GM12891 (cell line): ENCODE data around the gene SLC22A23.

Experiments used
- POLR2A ChIP-seq: IDR thresholded peaks from 2 replicates; pipeline ENCODE4 v1.6.1; 2011; ENCODE audit warnings: low read depth, low read length, control low read depth
- POLR2AphosphoS5 ChIP-seq: IDR thresholded peaks from 2 replicates; pipeline ENCODE4 v1.6.1; 2011; ENCODE audit warnings: low read depth, low read length, control low read depth
- SPI1 ChIP-seq: IDR thresholded peaks from 2 replicates; pipeline ENCODE4 v1.6.1; 2011; ENCODE audit warnings: low read depth, low read length, control low read depth
- TAF1 ChIP-seq: IDR thresholded peaks from 2 replicates; pipeline ENCODE4 v1.6.1; 2011; ENCODE audit warnings: low read depth, low read length, control low read depth

- TF ChIP-seq TAF1: no peak
- TF ChIP-seq POLR2A: no peak
- no peak for TF ChIP-seq POLR2AphosphoS5
- TF ChIP-seq SPI1: no peak
Observed at GRCh38 chr6:3353939-3354338, 102.9 kb downstream of the SLC22A23 start.
